B cell (primary cell): ENCODE data around the gene DPY19L1.
"Not testable (repeated sequence)": the region's sequence is repeated elsewhere in the genome, so short reads cannot be mapped to it uniquely, and the experiment has no call there.

Experiments used
- CTCF ChIP-seq: fragments of 200-600 bp; IDR thresholded peaks from one replicate; pipeline ENCODE4 v1.8.0; 2022; ENCODE audit warnings: antibody characterized with exemption, mild to moderate bottlenecking
- EZH2 ChIP-seq: IDR thresholded peaks from 2 replicates; pipeline ENCODE4 v1.6.1; 2012; ENCODE audit warnings: borderline replicate concordance, low read depth, mild to moderate bottlenecking, moderate library complexity, low read length; ENCODE audit not compliant: insufficient read depth, poor library complexity, severe bottlenecking

- not testable (repeated sequence) for TF ChIP-seq CTCF, EZH2
Observed at GRCh38 chr7:35053488-35054175, 16.3 kb upstream of the DPY19L1 start.
